Measurements from ENCODE around the gene FAAH. TPM values are rescaled to one million over a fixed set of nuclear protein-coding genes. Genes with fewer than 3 reads are reported as not detected.

FAAH gene
- polyA plus RNA-seq, 1 experiment: 1.8 TPM

DNA sequence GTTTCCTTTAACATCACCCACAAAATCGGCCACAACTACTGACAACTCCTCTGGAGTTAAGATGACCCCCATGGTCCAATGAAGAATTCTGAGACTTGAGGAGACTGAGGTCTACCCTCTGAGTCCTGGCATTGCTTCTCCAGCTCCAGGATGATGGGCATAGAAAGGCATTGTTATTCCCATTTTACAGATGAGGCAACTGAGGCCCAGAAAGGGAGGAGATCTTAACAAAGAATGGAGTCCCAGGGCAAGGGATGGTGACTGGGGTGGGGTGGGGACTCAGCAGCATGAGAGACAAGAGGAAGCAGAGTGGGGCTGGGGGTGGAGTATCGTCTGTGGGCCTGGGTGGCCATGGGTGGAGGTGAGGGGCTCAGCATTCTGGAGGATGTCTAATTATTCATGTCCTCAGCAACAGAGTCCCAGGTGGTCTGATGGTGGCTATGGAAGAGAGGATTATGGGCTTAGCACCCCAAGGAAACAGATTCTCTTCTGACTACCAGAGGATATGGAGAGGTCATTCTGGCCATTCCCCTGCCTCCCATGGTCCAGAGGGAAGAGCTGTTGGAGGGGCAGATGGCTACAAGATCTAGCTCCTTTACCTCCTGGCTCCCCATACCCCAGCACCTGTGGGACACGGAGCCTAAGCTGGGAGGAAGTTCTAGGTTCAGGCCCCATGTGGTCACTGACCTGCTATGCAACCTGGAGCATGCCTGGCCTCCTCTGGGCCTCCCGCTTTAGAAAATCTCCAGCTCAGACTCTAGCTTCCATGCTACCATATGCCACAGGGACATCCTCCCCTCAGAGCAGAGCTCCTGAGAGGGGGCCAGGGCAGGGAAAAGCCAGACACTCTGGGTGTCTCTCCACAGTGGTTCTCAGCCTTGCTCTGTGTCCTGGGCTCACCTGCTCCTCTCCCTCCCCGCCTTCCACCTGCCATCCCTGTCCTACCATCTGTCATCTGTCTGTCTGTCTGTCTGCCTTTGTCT, 58.1 kb downstream of the FAAH start:
- no peak for DNase-seq (ENCODE audit: low read depth)
- peaks cover 45% of the 10 kb centered on the region for H3K27me3 ChIP-seq (ENCODE audit: control insufficient read depth, insufficient read depth, low read length)
- ChIA-PET CTCF (interaction anchor here (0.7 to 4.0 kb wide), 5 partner anchors 11 to 96 kb away, joined by 3 to 19 read pairs (median 4); no protein-coding TSS in a partner anchor), POLR2A (no interaction called here)
- TF ChIP-seq, protein P1, sequence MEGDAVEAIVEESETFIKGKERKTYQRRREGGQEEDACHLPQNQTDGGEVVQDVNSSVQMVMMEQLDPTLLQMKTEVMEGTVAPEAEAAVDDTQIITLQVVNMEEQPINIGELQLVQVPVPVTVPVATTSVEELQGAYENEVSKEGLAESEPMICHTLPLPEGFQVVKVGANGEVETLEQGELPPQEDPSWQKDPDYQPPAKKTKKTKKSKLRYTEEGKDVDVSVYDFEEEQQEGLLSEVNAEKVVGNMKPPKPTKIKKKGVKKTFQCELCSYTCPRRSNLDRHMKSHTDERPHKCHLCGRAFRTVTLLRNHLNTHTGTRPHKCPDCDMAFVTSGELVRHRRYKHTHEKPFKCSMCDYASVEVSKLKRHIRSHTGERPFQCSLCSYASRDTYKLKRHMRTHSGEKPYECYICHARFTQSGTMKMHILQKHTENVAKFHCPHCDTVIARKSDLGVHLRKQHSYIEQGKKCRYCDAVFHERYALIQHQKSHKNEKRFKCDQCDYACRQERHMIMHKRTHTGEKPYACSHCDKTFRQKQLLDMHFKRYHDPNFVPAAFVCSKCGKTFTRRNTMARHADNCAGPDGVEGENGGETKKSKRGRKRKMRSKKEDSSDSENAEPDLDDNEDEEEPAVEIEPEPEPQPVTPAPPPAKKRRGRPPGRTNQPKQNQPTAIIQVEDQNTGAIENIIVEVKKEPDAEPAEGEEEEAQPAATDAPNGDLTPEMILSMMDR (IDR thresholded peaks at IDR 0.05; ENCODE audit: insufficient read depth, low read depth, low read length): no peak
- H3K36me3 ChIP-seq (ENCODE audit: control insufficient read depth, insufficient read depth, low read length): no peaks in the 10 kb centered on the region
- no peak overlapping the region for H3K4me3 ChIP-seq (ENCODE audit: low read depth, low read length)

DNA sequence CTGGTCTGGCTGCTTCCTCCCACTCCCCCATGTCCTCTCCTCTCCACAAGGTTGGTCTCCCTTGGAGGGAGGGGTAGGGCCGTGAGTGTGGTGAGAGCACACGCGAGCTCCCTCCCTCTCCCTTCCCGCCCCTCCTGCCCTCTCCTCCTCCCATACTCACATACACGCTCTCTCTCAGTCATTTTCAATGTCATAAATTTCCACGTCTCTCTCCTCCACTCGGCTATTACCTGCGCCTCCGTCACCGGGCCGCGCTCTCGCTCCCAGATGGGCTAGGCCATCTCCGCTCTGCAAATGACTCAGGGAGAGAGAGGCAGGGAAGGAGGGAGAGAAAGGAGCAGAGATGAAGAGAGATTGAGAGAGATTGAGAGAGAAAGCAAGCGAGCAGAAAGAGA, 58.8 kb downstream of the FAAH start:
- TF ChIP-seq, protein P1 (IDR thresholded peaks at IDR 0.05; ENCODE audit: insufficient read depth, low read depth, low read length): no peak
- POLR2A ChIA-PET: no interaction called here

DNA sequence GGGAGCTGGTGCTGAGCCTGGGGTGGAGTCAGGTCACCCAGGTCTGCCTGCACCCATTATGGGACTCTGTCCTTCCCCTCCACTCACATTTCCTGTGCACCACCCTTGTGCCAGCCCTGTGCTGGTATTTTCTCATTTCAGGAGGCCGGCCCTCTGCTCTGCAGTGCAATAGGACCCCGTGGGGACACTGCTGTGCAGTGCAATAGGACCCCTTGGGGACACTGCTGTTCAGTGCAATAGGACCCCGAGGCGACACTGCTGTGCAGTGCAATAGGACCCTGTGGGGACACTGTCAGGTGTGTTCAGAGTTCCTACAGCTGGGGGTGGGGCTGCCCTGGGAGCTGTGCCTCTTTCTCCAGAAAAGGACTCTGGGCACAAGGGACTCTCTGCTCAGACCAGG, 59.3 kb downstream of the FAAH start:
- Histone ChIP-seq H3K27me3 (ENCODE audit: control insufficient read depth, insufficient read depth, low read length) (peaks cover 36% of the 10 kb centered on the region), H3K36me3 (ENCODE audit: control insufficient read depth, insufficient read depth, low read length) (no peaks in the 10 kb centered on the region), H3K4me3 (ENCODE audit: low read depth, low read length) (no peak overlapping the region)
- TF ChIP-seq, protein P1 (IDR thresholded peaks at IDR 0.05; ENCODE audit: insufficient read depth, low read depth, low read length): no peak
- no peak for DNase-seq (ENCODE audit: low read depth)
- POLR2A ChIA-PET: no interaction called here
- CTCF ChIA-PET: interaction anchor here (1.1 to 4.0 kb wide), 3 partner anchors 12 to 94 kb away, joined by 4 to 19 read pairs (median 4); no protein-coding TSS in a partner anchor

More for the DNA sequence above, 58.8 kb downstream of the FAAH start:
- Histone ChIP-seq H3K4me3 (ENCODE audit: low read depth, low read length) (no peak overlapping the region), H3K27me3 (ENCODE audit: control insufficient read depth, insufficient read depth, low read length) (peaks cover 38% of the 10 kb centered on the region), H3K36me3 (ENCODE audit: control insufficient read depth, insufficient read depth, low read length) (no peaks in the 10 kb centered on the region)
- CTCF ChIA-PET: interaction anchor here (1.1 to 4.0 kb wide), 3 partner anchors 11 to 95 kb away, joined by 4 to 19 read pairs (median 4); no protein-coding TSS in a partner anchor
- DNase-seq (ENCODE audit: low read depth): no peak

DNA sequence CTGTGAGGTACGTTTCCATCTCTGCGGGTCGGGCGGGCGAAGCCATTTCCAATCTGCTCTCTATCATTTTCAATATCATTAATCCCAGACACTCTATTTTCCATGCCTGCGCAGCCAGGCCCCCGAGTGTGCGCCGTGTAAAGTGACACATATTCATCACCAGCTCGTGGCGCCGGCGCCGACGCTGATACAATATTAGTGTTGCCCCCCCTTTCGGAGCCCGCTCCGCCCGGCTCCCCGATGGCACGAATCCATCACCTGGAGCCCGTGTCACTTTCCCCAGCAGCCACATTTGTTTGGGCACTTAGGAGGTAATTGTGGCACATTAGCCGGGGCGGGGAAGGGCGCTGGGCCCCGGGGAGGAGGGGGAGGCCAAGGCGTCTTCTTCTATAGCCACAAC, 61.8 kb downstream of the FAAH start:
- H3K27me3 ChIP-seq (ENCODE audit: control insufficient read depth, insufficient read depth, low read length): peaks cover 25% of the 10 kb centered on the region
- POLR2A ChIA-PET: no interaction called here
- TF ChIP-seq, protein P1 (IDR thresholded peaks at IDR 0.05; ENCODE audit: insufficient read depth, low read depth, low read length): no peak
- DNase-seq (ENCODE audit: low read depth): no peak
- no peaks in the 10 kb centered on the region for H3K36me3 ChIP-seq (ENCODE audit: control insufficient read depth, insufficient read depth, low read length)
- CTCF ChIA-PET: interaction anchor here (1.4 kb wide), 1 partner anchor 9 kb away, joined by 6 read pairs; no protein-coding TSS in a partner anchor
- no peak overlapping the region for H3K4me3 ChIP-seq (ENCODE audit: low read depth, low read length)

DNA sequence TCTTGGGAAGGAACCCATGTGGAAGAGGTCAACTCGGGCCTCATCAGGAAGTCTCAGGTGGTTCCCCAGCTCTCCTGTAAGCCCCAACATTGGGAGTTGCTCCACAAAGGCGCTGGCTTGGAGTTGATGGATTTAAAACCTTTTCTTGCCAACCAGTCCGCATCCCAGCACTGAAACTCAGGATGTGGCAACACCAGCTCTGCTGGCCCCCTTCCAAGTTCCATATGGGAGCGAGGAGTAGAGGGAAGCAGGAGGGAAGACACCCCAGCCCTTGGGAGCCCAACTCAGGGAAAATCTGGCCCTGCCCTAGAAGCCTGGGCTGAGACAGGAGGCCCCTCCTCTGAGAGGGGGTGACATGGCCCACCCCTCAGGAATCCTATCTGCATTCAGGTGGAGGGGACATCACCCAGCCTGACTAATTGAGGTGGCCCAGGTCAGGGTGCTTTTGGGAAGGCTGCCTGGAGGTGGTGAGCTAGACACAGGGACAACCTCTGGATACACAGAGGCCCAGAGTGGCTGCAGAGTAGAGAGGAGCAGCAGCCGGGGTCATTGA, 62.4 kb downstream of the FAAH start:
- DNase-seq (ENCODE audit: low read depth): no peak
- Histone ChIP-seq H3K36me3 (ENCODE audit: control insufficient read depth, insufficient read depth, low read length) (no peaks in the 10 kb centered on the region), H3K27me3 (ENCODE audit: control insufficient read depth, insufficient read depth, low read length) (peaks cover 27% of the 10 kb centered on the region), H3K4me3 (ENCODE audit: low read depth, low read length) (no peak overlapping the region)
- POLR2A ChIA-PET: no interaction called here
- TF ChIP-seq, protein P1 (IDR thresholded peaks at IDR 0.05; ENCODE audit: insufficient read depth, low read depth, low read length): no peak
- CTCF ChIA-PET: interaction anchor here (1.4 to 2.8 kb wide), 2 partner anchors 10 kb away, joined by 6 to 16 read pairs; no protein-coding TSS in a partner anchor

Data from BJ (cell line).